BE2C (cell line): ENCODE measurements around the gene CYP3A5.

Source experiments
- DNase-seq: peaks from one replicate; pipeline ENCODE4 v3.0.0-alpha.2; 2020
- H3K27me3 ChIP-seq: fragments of 250-450 bp; sonication (Bioruptor Pico); 2 replicates; pipeline ENCODE4 v1.5.1; 2020; ENCODE audit warnings: mild to moderate bottlenecking
- H3K36me3 ChIP-seq: fragments of 250-450 bp; sonication (Bioruptor Pico); 2 replicates; pipeline ENCODE4 v1.5.1; 2020; ENCODE audit warnings: mild to moderate bottlenecking
- H3K4me1 ChIP-seq: fragments of 250-450 bp; sonication (Bioruptor Pico); 2 replicates; pipeline ENCODE4 v1.5.1; 2020
- H3K4me3 ChIP-seq: 2 replicates; pipeline ENCODE4 v1.5.1; 2011; ENCODE audit warnings: low read depth, low read length
- H3K9me3 ChIP-seq: fragments of 250-450 bp; sonication (Bioruptor Pico); 2 replicates; pipeline ENCODE4 v1.5.1; 2020
- TF ChIP-seq, protein P1 (sequence below): IDR thresholded peaks from 2 replicates; pipeline ENCODE4 v1.5.1; 2012; ENCODE audit warnings: mild to moderate bottlenecking, low read depth, low read length

The CYP3A5 gene

DNA sequence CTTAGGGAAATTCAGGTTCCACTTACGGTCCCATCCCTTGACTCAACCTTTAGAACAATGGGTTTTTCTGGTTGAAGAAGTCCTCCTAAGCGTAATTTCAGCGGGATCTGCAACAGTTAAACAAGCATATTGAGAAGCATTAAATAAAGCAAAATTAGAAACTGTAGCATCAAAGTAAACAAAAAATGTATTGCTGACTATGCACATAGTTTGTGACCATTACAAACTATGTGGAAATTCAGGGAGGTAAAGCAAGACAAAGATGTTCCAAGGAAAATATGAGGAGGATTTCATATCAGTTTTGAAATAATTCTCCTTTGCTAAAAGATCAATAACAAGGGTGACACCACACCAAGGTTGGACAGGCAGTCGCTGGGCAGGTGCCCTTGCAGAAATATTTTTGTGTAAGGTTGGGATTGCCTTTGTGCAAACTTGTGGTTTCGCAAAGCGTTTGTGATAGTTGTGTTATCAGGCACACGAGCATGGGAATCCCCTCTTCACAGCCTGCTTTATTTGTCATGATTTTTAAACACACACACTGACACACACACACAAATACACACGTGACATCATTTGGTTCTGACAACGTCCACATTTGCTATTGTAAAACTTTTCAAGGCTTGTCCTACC lies 5.4 kb upstream of the CYP3A5 start:
- TF ChIP-seq, protein P1, sequence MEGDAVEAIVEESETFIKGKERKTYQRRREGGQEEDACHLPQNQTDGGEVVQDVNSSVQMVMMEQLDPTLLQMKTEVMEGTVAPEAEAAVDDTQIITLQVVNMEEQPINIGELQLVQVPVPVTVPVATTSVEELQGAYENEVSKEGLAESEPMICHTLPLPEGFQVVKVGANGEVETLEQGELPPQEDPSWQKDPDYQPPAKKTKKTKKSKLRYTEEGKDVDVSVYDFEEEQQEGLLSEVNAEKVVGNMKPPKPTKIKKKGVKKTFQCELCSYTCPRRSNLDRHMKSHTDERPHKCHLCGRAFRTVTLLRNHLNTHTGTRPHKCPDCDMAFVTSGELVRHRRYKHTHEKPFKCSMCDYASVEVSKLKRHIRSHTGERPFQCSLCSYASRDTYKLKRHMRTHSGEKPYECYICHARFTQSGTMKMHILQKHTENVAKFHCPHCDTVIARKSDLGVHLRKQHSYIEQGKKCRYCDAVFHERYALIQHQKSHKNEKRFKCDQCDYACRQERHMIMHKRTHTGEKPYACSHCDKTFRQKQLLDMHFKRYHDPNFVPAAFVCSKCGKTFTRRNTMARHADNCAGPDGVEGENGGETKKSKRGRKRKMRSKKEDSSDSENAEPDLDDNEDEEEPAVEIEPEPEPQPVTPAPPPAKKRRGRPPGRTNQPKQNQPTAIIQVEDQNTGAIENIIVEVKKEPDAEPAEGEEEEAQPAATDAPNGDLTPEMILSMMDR = no peak
- Histone ChIP-seq H3K36me3 (no peaks in the 10 kb centered on the region), H3K4me3 (no peak overlapping the region), H3K27me3 (no peaks in the 10 kb centered on the region), H3K4me1 (no peaks in the 10 kb centered on the region), H3K9me3 (no peaks in the 10 kb centered on the region; the same call in 1 of the 2 replicates)
- DNase-seq = no peak

DNA sequence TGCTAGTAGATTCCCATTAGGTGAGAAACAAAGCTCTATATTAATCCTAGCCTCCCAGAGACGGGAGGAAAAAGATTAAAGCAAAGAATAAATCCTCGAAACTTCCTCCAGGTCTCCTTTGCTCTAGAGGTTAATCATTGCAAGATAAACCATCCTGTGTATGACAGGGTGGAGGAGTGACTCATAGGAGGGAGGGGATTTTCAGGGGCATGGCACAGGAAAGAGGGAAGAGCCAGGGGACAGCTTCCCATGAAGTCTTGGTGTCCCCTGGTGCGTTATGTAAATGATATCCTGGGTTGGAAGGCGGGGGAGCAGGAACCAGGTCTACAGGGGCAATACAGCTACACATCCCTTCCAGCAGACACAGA lies 780 bp downstream of the CYP3A5 start:
- peak; percentile 11 for DNase-seq
- no peaks in the 10 kb centered on the region for H3K4me1 ChIP-seq
- H3K27me3 ChIP-seq = peaks cover 9% of the 10 kb centered on the region
- H3K9me3 ChIP-seq = no peaks in the 10 kb centered on the region
- TF ChIP-seq, protein P1 = no peak
- peak overlapping the region; percentile 6; the same call in 1 of the 2 replicates for H3K4me3 ChIP-seq
- no peaks in the 10 kb centered on the region for H3K36me3 ChIP-seq

DNA sequence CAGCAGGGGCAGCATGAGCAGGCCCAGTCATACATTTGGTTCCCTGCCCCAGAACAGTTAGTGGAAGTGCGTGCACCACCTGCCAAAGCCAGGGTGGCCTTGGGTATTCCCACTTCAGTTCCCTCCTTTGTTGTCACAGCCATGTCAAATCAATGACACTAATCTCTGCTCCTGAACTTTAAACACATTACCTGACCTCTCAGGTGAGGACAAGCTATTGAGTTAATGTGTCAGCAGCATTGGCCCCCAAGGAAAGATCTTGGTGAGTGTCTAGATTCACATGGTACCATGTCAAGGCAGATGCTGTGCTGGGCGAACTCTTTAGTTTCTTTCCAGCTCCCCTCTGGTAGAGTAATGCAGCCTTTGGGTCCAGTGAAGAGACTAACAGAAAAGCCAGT lies 2.1 kb downstream of the CYP3A5 start:
- no peaks in the 10 kb centered on the region for H3K4me1 ChIP-seq
- TF ChIP-seq, protein P1 = no peak
- DNase-seq = no peak
- H3K9me3 ChIP-seq = no peaks in the 10 kb centered on the region
- no peaks in the 10 kb centered on the region for H3K36me3 ChIP-seq
- peaks cover 9% of the 10 kb centered on the region for H3K27me3 ChIP-seq
- H3K4me3 ChIP-seq = no peak overlapping the region

DNA sequence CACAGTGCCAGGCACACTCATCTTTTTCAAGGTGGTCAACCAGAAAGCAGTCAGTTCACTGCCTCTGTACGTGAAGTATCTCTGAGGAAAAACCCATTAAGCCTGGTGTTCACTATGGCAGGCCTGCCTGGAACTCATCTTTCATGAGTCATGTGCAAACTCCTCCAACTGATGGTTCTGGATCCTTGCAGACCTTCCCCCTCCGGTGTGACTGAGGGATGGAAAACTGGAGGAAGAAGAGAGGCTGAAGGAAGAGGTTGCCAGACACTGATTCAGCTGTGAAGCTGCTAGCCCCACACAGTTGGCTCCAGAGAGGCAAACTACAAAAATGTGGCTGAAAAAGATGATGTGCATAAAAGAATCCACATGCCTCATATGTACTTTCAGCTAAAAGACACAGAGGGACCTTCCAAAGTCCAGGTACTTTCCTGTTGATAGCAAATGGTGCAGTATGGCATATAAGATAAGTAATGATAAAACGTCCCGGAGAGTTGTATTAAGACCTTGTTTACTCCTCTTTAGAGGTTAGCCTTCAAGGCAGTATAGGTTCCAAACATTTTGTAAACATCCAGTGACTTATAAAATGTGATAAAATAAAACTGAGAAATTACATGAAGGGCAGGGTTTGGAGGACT lies 2.7 kb downstream of the CYP3A5 start:
- H3K4me3 ChIP-seq = no peak overlapping the region
- H3K27me3 ChIP-seq = peaks cover 9% of the 10 kb centered on the region
- no peaks in the 10 kb centered on the region for H3K4me1 ChIP-seq
- H3K9me3 ChIP-seq = no peaks in the 10 kb centered on the region
- no peak for DNase-seq
- TF ChIP-seq, protein P1 = no peak
- no peaks in the 10 kb centered on the region for H3K36me3 ChIP-seq

DNA sequence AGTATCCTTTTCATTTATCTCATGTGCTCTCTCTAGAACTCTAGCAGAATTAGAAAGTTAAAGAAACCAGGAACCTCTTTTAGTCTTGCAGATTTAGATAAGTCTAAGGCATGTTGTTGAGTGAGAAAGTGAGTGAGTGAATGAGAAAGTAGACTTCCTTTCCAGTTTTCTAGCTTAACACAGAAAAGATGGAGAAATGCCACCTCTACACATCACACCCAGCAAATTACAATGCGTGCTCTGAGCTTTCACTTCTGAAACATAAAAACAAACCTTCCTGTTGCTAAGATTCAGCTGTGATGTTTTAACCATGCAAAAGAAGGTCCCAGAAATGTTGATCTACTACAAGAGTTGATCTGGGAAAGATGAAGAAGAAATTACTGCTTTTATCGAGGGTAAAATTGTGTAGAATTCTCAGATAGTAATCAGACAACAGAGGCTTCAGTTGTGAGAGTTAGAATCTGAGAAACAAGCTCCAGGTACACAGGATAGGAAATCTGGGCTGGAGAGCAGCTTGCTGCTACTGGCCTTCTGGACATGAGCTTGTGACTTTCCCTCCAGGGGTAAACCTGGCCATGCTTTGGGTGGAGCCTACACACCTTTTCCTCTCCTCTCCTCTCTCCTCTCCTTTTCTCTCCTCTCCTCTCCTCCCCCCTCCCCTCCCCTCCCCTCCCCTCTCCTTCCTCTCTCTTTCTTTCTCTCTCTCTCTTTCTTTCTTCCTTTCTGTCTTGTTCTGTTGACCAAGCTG lies 4.6 kb downstream of the CYP3A5 start:
- Histone ChIP-seq H3K4me1 (no peaks in the 10 kb centered on the region), H3K36me3 (no peaks in the 10 kb centered on the region), H3K27me3 (peaks cover 9% of the 10 kb centered on the region), H3K4me3 (no peak overlapping the region), H3K9me3 (no peaks in the 10 kb centered on the region)
- TF ChIP-seq, protein P1 = no peak
- no peak for DNase-seq

DNA sequence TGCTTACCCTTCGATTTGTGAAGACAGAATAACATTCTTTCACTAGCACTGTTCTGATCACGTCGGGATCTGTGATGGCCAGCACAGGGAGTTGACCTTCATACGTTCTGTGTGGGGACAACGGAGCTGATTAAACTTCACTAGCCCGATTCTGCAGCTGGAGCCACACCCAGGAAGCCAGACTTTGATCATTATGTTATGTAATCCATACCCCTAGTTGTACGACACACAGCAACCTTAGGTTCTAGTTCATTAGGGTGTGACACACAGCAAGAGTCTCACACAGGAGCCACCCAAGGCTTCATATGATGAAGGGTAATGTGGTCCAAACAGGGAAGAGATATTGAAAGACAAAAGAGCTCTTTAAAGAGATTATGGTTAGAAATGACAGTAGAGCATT lies 7.2 kb downstream of the CYP3A5 start:
- DNase-seq = no peak
- TF ChIP-seq, protein P1 = no peak
- no peaks in the 10 kb centered on the region for H3K27me3 ChIP-seq
- no peaks in the 10 kb centered on the region for H3K4me1 ChIP-seq
- no peak overlapping the region for H3K4me3 ChIP-seq
- no peaks in the 10 kb centered on the region for H3K9me3 ChIP-seq
- H3K36me3 ChIP-seq = no peaks in the 10 kb centered on the region
